Measurements from ENCODE around the gene PDE8A.
"Not testable (repeated sequence)": the region's sequence is repeated elsewhere in the genome, so short reads cannot be mapped to it uniquely, and the experiment has no call there.

The PDE8A gene

DNA sequence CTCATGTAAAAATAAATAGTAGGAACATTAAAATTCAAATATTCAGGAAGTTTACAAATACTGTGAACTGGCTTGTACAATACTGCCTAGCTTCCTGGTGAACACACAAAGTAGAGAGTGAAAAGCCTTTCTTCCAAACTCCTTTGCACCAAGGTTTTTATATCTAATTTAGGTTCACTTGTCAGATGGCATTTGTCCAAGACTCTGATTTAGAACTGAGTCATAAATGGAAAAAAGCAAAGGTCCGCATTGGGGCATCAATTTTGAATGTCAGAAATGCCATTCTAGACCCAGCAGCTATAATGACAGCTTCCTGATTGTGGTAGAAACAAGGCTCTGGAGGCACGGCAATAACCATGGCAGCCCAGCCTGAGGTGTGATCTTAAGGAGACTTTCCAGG, 160.7 kb downstream of the PDE8A start:
- no peak for DNase-seq

DNA sequence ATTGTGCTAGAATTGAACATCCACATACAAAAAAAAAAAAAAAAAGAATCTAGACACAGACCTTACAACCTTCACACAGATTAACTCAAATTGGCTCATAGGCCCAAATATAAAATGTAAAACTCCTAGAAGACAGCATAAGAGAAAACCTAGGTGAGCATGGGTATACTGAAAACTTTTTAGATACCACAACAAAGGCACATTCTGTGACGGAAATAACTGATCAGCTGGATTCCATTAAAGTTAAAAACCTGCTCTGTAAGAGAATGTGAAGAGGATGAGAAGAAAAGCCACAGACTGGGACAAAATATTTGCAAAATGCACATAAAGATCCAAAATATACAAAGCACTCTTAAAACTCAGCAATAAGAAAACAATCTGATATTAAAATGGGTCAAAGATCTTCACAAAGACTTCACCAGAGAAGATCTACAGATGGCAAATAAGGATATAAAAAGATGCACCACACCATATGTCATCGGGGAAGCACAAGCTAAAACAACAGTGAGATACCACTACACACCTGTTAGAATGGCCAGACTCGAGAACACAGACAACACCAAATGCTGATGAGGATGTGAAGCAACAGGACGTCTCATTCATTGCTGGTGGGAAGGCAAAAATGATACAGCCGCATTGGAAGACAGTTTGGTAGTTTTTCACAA, 167.9 kb downstream of the PDE8A start:
- no peak for DNase-seq

DNA sequence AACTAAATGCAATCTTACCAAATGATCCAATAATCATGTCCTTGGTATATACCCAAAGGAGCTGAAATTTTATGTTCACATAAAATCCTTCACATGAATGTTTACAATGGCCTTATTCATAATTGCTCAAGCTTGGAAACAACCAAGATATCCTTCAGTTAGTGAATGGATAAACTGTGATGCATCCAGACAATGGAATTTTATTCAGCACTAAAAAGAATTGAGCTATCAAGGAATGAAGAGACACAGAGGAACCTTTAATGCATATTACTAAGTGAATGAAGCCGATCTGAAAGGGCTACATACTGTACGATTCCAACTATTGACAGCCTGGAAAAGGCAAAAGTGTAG, 168.4 kb downstream of the PDE8A start:
- no peak for DNase-seq

DNA sequence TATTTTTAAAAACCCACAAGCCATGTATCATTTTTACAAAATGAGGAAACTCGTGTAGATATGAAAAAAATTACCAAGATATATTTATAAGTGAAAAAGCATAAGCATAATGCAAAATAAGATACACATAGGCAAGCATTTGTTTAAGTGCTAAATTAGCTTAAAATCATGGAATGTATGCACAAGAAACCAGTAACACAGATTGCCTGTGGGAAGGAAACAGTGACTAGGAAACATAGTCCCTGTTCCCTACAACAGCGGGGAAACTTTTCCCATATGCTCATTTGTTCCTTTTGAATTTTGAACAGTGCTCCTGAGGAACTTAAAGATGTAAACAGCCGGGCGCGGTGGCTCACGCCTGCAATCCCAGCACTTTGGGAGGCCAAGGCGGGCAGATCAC, 169.5 kb downstream of the PDE8A start:
- no peak for DNase-seq

- DNase-seq, result no peak
Observed at GRCh38 chr15:85151861-85152260, 170.2 kb downstream of the PDE8A start.

DNA sequence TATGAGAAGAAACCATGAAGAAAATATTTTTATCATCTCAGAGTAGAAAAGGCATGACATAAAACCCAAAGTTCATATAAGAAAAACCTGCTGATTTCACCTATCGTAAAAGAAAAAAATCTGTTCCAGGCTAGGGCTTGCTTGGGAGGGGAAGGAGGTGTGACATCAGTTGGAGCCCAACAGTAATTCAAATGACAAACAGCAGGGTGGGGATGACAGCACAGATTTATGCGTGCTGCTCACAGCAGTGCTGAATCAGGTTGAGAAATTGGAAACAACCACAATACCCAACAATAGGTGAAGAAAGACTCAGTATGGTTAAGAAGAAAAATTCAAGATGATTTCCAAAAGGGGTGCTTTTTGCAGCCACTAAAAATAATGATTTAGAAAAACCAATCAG, 172.4 kb downstream of the PDE8A start:
- no peak for DNase-seq

DNA sequence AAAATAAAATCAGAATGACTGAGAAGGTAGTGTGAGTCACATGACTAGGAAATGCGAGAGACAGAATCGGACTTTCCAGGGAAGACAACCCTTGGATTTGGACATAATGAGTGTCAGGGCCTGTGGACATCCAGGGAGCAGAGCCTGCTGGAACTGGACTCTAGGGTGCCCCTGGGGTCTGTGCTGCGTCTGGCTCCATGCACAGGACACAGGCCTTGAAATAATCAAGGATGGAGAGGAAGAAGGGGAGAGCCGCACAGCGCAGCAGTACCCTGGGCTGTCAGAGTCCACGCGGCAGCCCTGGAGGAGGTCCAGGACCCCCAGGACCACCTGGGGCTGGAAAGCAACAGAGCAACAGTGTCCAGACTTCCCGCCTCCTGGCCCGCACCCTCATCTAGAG, 173.7 kb downstream of the PDE8A start:
- no peak for DNase-seq

DNA sequence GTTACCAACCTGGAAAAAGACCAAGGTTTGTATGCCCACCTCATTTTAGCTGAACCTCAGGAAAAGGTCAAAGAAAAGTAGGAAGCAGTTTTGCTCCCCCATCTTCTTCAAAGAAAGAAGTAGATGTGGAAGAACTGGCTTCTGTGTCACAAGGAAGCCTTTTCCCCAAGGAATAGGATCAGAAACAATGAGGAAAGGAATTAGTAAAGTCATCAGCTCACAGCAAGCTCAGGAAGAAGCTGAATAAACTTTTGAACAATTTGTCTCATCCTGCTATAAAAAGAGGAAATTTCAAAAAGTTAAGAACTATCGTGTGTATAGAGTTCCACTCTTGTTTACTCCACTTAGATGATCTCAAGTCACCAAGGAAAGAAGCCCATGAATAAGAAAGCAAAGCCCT, 174.2 kb downstream of the PDE8A start:
- DNase-seq, result no peak

- DNase-seq, result no peak
Observed at GRCh38 chr15:85157344-85157743, 175.7 kb downstream of the PDE8A start.

DNA sequence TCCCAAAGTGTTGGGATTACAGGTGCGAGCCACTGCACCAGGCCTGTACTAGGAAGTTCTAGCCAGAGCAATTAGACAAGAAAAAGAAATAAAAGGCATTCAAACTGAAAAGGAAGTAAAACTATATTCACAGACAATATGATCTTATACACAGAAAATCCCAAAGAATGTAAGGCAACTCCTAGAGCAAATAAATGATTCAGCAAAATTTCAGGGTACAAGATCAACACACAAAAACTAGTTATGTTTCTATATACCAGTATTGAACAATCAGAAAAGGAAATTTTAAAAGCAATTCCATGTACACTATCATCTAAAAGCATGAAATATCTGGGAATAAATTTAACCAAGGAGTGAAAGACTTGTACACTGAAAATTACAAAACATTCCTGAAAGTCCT, 180.6 kb downstream of the PDE8A start:
- no peak for DNase-seq

- DNase-seq, result no peak
Observed at GRCh38 chr15:85164841-85165466, 183.3 kb downstream of the PDE8A start.

DNA sequence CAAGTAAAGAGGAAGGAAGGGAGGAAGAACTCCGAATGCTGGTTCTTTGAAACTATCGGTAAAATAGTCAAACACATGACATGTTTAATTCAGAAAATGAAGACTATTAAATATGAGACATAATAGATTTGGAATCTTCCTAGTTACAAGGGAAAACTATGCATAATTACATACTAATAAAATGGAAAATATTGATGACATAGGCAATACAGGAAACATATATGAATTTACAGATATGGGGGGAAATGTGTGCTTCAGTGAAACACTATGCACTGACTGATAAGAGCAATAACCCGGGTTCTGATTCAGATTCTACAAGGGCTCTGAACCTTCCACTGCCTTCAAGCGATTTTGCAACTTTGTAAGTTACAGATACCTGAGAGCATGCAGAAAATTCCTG, 185.9 kb downstream of the PDE8A start:
- DNase-seq, result no peak

DNA sequence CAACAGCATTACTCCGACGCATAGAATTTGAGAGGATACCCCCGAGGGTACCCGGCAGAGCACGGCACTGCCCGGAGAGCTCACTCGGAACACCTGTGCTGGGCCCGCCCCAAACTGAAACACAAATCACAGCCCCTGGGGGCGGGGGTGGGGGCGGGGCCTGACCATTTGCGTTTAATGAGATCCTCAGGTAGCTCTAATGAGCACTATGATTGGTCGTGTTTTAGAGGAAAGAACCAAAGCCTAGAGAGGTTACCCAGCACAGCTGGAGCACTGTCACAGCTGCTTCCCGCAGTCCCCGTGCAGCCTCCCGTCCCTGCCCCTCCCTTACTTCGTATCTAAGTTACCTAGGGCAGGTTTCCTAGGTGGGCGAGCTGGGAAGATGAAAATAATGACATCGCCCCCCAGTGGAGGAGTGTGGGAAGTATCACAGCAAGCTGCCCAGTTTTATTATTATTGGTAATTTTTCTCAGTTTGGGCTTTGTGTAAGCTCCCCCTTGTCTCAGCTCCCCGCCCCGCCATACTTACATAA, 187.1 kb downstream of the PDE8A start:
- DNase-seq, result peak; percentile 34

DNA sequence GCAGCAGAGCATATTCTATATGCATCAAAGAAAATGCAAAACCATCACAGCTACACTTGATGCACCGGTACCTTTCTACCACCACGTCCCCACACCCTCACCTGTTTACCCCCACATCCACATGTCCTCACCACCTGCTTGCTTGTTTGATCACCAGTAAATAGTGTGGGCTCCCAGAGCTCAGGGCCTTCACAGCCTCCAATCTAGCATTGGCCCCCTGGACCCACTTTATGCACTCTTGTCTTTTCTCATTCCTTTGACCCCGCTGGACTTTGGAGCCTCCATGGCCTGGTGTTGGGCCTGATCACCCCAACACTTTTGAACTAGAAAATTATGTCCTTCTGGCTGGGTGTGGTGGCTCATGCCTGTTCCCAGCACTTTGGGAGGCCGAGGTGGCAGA, 190.1 kb downstream of the PDE8A start:
- DNase-seq, result no peak

DNA sequence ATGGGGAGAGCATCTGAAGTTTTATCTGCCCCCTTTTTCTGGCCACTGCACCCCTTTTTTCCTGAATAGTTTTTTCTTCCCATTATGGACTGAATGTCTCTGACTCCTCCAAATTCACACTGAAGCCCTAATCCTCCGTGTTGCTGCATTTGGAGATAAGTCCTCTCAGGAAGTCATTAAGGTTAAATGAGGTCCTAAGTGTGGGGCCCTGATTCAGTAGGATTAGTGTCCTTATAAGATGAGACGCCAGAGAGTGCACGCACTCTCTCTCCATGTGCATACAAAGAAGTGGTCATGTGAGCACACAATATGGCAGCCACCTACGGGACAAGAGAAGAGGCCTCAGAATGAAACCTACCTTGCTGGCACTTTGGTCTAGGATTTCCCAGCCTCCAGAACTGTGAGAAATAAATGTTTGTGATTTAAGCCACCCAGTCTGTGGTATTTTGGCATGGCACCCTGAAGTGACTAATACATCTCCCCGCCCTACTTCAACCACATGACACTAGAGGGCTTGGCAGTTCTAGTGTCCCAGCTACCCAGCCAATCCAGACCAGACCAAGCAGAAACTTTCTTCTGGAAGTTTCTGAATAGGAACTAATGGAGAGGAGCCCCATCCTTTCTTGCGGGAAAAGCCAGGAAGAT, 191.3 kb downstream of the PDE8A start:
- DNase-seq, result no peak

- not testable (repeated sequence) for DNase-seq
Observed at GRCh38 chr15:85173630-85174029, 192.0 kb downstream of the PDE8A start.

GRCh38 chr15:85174521-85174920, 192.9 kb downstream of the PDE8A start:
- DNase-seq, result no peak

DNA sequence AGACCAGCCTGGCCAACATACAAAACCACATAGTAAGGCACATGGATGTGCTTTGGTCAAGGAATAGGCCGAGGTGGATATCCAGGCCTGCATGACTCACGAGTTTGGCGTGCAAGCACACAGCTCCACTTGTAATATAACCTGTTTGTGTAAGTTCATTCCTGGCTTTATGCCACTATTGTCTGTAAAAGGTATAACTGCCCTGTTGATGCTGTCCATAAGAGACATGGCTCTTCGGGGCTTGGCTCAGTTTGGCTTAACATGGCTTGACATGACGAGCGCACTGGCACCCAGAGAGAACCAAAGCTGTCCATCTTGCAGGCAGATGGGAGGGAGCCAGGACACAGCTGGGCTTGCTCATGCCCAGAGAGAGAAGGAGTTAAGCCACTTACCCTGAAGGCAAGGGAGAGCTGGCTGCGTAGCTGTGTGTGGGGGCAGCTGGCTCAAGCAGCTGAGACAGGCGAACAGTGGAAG, 195.4 kb downstream of the PDE8A start:
- DNase-seq, result peak; percentile 72

DNA sequence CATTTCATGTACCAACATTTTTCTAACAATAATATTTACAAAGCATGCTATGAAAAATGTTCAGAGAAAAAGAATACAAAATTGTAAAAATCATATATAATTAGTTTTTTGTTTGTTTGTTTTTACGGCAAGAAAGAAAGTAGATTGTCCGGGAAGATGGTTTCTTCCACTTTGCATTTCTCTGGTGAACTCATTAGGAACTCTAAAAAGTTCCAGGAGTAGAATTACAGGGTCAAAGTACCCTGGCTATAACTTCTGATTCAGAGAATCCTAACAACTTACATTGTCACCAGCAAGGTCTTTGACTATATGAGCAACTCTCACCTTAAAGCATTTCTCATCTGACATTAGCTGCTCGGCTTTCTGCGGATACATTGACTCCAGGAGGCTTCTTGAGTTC, 196.7 kb downstream of the PDE8A start:
- peak; percentile 51 for DNase-seq

DNA sequence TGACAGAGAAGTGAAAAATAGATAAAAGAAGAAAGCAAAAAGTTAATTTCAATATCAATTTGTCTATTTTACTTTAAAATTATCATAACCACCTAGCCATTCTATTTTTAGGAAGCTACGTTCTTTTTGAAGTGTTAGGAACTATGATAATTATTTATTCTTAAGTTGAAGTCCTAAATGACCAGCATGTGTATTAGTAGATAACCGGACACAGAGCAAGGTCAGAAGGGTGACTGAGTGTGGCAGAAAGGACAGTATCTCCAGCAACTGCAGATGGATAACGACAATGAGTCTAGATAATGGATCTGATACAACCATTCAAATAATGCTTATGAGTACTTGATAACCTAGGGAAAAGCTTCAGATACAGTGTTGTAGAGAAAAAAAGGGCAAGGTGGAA, 198.0 kb downstream of the PDE8A start:
- DNase-seq, result no peak

DNA sequence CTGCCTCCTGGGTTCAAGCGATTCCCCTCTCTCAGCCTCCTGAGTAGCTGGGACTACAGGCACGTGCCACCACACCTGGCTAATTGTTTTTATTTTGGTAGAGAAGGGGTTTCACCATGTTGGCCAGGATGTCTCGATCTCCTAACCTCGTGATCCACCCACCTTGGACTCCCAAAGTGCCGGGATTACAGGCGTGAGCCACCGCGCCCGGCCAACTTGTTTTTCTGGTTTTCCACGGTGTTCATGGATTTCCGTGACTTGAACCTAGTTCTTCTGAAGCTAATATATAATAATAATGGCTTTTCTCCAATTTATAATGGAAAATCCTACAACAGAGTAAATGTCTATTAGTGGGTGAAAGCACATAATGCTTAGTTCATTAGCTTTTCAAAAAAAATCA, 203.7 kb downstream of the PDE8A start:
- DNase-seq, result not testable (repeated sequence)

DNA sequence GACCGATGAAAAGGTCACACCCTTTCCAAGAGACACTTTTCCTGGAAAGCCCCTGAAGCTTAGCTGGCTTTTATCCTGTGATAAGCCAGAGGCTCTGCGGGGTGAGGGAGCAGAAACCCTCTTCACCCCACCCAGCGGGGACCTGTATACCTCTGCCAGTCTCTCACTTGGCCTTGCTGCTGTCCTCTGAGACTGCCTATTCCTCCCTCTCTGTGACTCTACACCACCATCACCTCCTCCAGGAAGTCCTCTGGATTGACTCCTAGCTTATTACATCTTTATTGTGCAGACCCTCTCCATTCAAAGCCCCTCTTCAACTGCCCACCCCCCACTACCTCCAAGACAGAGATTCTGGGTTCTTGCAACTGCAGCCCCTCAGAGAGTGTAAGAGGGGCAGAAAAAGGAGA, 206.5 kb downstream of the PDE8A start:
- not testable (repeated sequence) for DNase-seq

Measured in SHP77 treated with DMSO at 0.1 percent for 48 hours (cell line).